GM23338 (cell line): ENCODE measurements around the gene S100A11. TPM values are rescaled to one million over a fixed set of nuclear protein-coding genes. Genes with fewer than 3 reads are reported as not detected.

Experiments used
- ATAC-seq: fragments of 200-7000 bp; cut with Tn5 transposase; 3 replicates; pipeline ENCODE4 v1.9.1; 2020
- DNase-seq: peaks from one replicate; pipeline ENCODE4 v3.0.0-alpha.2; 2015; ENCODE audit warnings: low spot score
- H2AFZ ChIP-seq: fragments of 200-600 bp; sonication (generic); 2 replicates; pipeline ENCODE4 v1.8.0; 2016; ENCODE audit warnings: antibody characterized with exemption, mild to moderate bottlenecking, moderate library complexity
- H3F3A ChIP-seq: fragments of 200-600 bp; sonication (generic); replicated peaks from 2 replicates; pipeline ENCODE4 v1.8.0; 2017; ENCODE audit warnings: antibody characterized with exemption, mixed run types, low read depth
- H3K27ac ChIP-seq: fragments of 200-600 bp; sonication (generic); 2 replicates; pipeline ENCODE4 v1.6.1; 2016; ENCODE audit warnings: low read depth
- H3K27me3 ChIP-seq: fragments of 200-600 bp; sonication (generic); 2 replicates; pipeline ENCODE4 v1.8.0; 2016; ENCODE audit warnings: mild to moderate bottlenecking, mixed run types, moderate library complexity; ENCODE audit not compliant: insufficient read depth
- H3K36me3 ChIP-seq: fragments of 200-600 bp; sonication (generic); 2 replicates; pipeline ENCODE4 v1.8.0; 2016; ENCODE audit warnings: mild to moderate bottlenecking; ENCODE audit not compliant: insufficient read depth
- H3K4me1 ChIP-seq: fragments of 200-600 bp; sonication (generic); 2 replicates; pipeline ENCODE4 v1.8.0; 2016; ENCODE audit warnings: mild to moderate bottlenecking, moderate library complexity; ENCODE audit not compliant: insufficient read depth
- H3K4me2 ChIP-seq: fragments of 200-600 bp; sonication (generic); 2 replicates; pipeline ENCODE4 v1.7.1; 2017; ENCODE audit warnings: mixed run types
- H3K4me3 ChIP-seq: fragments of 200-600 bp; sonication (generic); 2 replicates; pipeline ENCODE4 v1.6.1; 2016; ENCODE audit warnings: mixed run types
- H3K79me2 ChIP-seq: fragments of 200-600 bp; sonication (generic); replicated peaks from 2 replicates; pipeline ENCODE4 v1.8.0; 2017; ENCODE audit warnings: mild to moderate bottlenecking; ENCODE audit not compliant: insufficient read depth
- H3K9me2 ChIP-seq: fragments of 200-600 bp; sonication (generic); 2 replicates; pipeline ENCODE4 v1.8.0; 2017; ENCODE audit not compliant: insufficient read depth
- H4K20me1 ChIP-seq: fragments of 200-600 bp; sonication (generic); replicated peaks from 2 replicates; pipeline ENCODE4 v1.8.0; 2017; ENCODE audit warnings: mild to moderate bottlenecking; ENCODE audit not compliant: insufficient read depth
- H3K27ac Mint-ChIP-seq: 2 replicates; pipeline ENCODE4 v1.8.0; 2020; ENCODE audit warnings: inconsistent platforms, mild to moderate bottlenecking, moderate library complexity, mixed read lengths
- H3K27me3 Mint-ChIP-seq: 3 replicates; pipeline ENCODE4 v1.8.0; 2022; ENCODE audit warnings: low read depth, mild to moderate bottlenecking, moderate library complexity, mixed read lengths, inconsistent platforms; ENCODE audit not compliant: insufficient read depth, poor library complexity
- H3K36me3 Mint-ChIP-seq: 3 replicates; pipeline ENCODE4 v1.8.0; 2021; ENCODE audit warnings: low read depth, mild to moderate bottlenecking, inconsistent platforms, moderate library complexity, mixed read lengths
- H3K4me1 Mint-ChIP-seq: 3 replicates; pipeline ENCODE4 v1.8.0; 2020; ENCODE audit warnings: mild to moderate bottlenecking, inconsistent platforms, mixed read lengths
- H3K4me3 Mint-ChIP-seq: 3 replicates; pipeline ENCODE4 v1.8.0; 2021; ENCODE audit warnings: moderate library complexity, mild to moderate bottlenecking, inconsistent platforms, mixed read lengths
- H3K9me3 Mint-ChIP-seq: 3 replicates; pipeline ENCODE4 v1.8.0; 2020; ENCODE audit warnings: moderate library complexity, mild to moderate bottlenecking, inconsistent platforms, mixed read lengths
- CTCF ChIP-seq, 2 experiments: fragments of 200-600 bp in 1 of 2; sonication (generic) in 1 of 2; conservative IDR thresholded peaks; 2 replicates each; pipeline versions ENCODE4 v1.5.1 to v1.6.1; 2016 to 2017; ENCODE audit warnings: antibody characterized with exemption in 2 of 2, low read depth in 2 of 2, mild to moderate bottlenecking in 2 of 2, moderate library complexity in 1 of 2
- EZH2 ChIP-seq: fragments of 200-600 bp; sonication (generic); IDR thresholded peaks from one replicate; pipeline ENCODE4 v1.8.0; 2017; ENCODE audit warnings: antibody characterized with exemption, mild to moderate bottlenecking, low read depth; ENCODE audit not compliant: unreplicated experiment
- EZH2phosphoT487 ChIP-seq: fragments of 200-600 bp; sonication (generic); IDR thresholded peaks from one replicate; pipeline ENCODE4 v1.8.1; 2018; ENCODE audit warnings: antibody characterized with exemption; ENCODE audit not compliant: unreplicated experiment
- NANOG ChIP-seq: IDR thresholded peaks from 2 replicates; pipeline ENCODE4 v1.6.1; 2016; ENCODE audit warnings: antibody characterized with exemption, borderline replicate concordance
- POLR2AphosphoS5 ChIP-seq: IDR thresholded peaks from 2 replicates; pipeline ENCODE4 v1.6.1; 2016; ENCODE audit warnings: antibody characterized with exemption, low read depth
- REST ChIP-seq: IDR thresholded peaks from one replicate; pipeline ENCODE4 v1.6.1; 2018; ENCODE audit warnings: antibody characterized with exemption; ENCODE audit not compliant: unreplicated experiment
- STAT1 ChIP-seq: IDR thresholded peaks from one replicate; pipeline ENCODE4 v1.6.1; 2016; ENCODE audit warnings: antibody characterized with exemption; ENCODE audit not compliant: unreplicated experiment
- ZNF114 ChIP-seq: fragments of 250-450 bp; sonication (Bioruptor Pico); IDR thresholded peaks from 2 replicates; pipeline ENCODE4 v1.5.0; 2020; ENCODE audit warnings: mild to moderate bottlenecking, moderate library complexity
- ZNF331 ChIP-seq: fragments of 250-450 bp; sonication (Bioruptor Pico); IDR thresholded peaks from 2 replicates; pipeline ENCODE4 v1.5.0; 2020; ENCODE audit warnings: low read depth, mild to moderate bottlenecking, moderate library complexity
- ZNF462 ChIP-seq: fragments of 250-450 bp; sonication (Bioruptor Pico); IDR thresholded peaks from 2 replicates; pipeline ENCODE4 v1.5.0; 2020; ENCODE audit warnings: mild to moderate bottlenecking, moderate library complexity
- polyA plus RNA-seq: library from polyadenylated mRNA; unstranded; fragments of >200 nt; fragmentation: Nextera tagmentation; extraction: Ambion mirVana; gene quantifications from 2 replicates; pipeline ENCODE4 v1.2.1, GENCODE V29; 2016
- total RNA-seq: library from RNA; depleted of rRNA; stranded (reverse); fragments of >200 nt; shearing (Covaris generic); gene quantifications from 2 replicates; pipeline ENCODE4 v1.2.3, GENCODE V29; 2014

The S100A11 gene
- total and polyA plus RNA-seq, 2 experiments from 2014 or later, result 73.1 to 596 TPM

GRCh38 chr1:152067929-152068328 is 31.1 kb upstream of the S100A11 start:
- peaks cover 18% of the 10 kb centered on the region for H3K4me1 Mint-ChIP-seq
- TF ChIP-seq CTCF (conservative IDR thresholded peaks at IDR 0.05; ENCODE audit: low read depth in 2 of 2) (no peak), EZH2 (no peak)
- Histone ChIP-seq H4K20me1 (no peaks in the 10 kb centered on the region), H3K79me2 (no peaks in the 10 kb centered on the region), H3K4me1 (peaks cover 17% of the 10 kb centered on the region), H3K9me2 (peaks cover 18% of the 10 kb centered on the region), H3F3A (no peaks in the 10 kb centered on the region), H3K4me2 (peak overlapping the region; percentile 73), H3K36me3 (no peaks in the 10 kb centered on the region), H3K4me3 (no peak overlapping the region), H2AFZ (no peak overlapping the region), H3K27me3 (no peaks in the 10 kb centered on the region; the same call in 1 of the 2 replicates), H3K27ac (no peak overlapping the region)
- ATAC-seq, result peak; percentile 94
- H3K4me3 Mint-ChIP-seq, result no peak overlapping the region
- H3K27ac Mint-ChIP-seq, result no peak overlapping the region
- peaks cover 9% of the 10 kb centered on the region for H3K27me3 Mint-ChIP-seq
- H3K36me3 Mint-ChIP-seq, result no peaks in the 10 kb centered on the region
- no peaks in the 10 kb centered on the region for H3K9me3 Mint-ChIP-seq
- DNase-seq, result peak; percentile 17

- Histone ChIP-seq H4K20me1 (no peaks in the 10 kb centered on the region), H3F3A (no peaks in the 10 kb centered on the region), H3K36me3 (no peaks in the 10 kb centered on the region), H3K4me1 (peaks cover 17% of the 10 kb centered on the region), H3K27ac (no peak overlapping the region), H3K79me2 (no peaks in the 10 kb centered on the region), H3K27me3 (no peaks in the 10 kb centered on the region; the same call in 1 of the 2 replicates), H3K4me2 (no peak overlapping the region), H3K4me3 (no peak overlapping the region), H2AFZ (no peak overlapping the region), H3K9me2 (peaks cover 19% of the 10 kb centered on the region)
- Mint-ChIP-seq H3K36me3 (no peaks in the 10 kb centered on the region), H3K9me3 (no peaks in the 10 kb centered on the region), H3K4me1 (peaks cover 18% of the 10 kb centered on the region), H3K27ac (no peak overlapping the region), H3K27me3 (peaks cover 9% of the 10 kb centered on the region), H3K4me3 (no peak overlapping the region)
- ATAC-seq (no peak), DNase-seq (no peak)
- TF ChIP-seq ZNF331 (CRISPR knock-in tag) (no peak), ZNF114 (CRISPR knock-in tag) (no peak), NANOG (no peak), ZNF462 (CRISPR knock-in tag) (no peak), EZH2phosphoT487 (no peak), STAT1 (no peak), REST (no peak), POLR2AphosphoS5 (no peak)
Observed at GRCh38 chr1:152067150-152067549, 30.3 kb upstream of the S100A11 start.
